HepG2 (cell line): Measurements from ENCODE around the gene ANKS1B. TPM values are rescaled to one million over a fixed set of nuclear protein-coding genes. Genes with fewer than 3 reads are reported as not detected.

Experiments used
- ATAC-seq: fragments of 200-7000 bp; cut with Tn5 transposase; 3 replicates; pipeline ENCODE4 v1.9.1; 2020; ENCODE audit warnings: mild to moderate bottlenecking, moderate library complexity
- BruUV-seq: library from RNA; stranded (reverse); fragments of 400-500 nt; replicated peaks from 2 replicates; lab custom pipeline; 2021; lab: Mats Ljungman, UMichigan
- CTCF ChIA-PET: fragments of 300-600 bp; formaldehyde crosslinking; extraction: SDS; loops from one replicate; lab custom pipeline; 2021; ENCODE audit warnings: low total read pairs, inconsistent platforms, low intra/inter-chr PET ratio; lab: Yijun Ruan, JAX
- POLR2A ChIA-PET: fragments of 350-600 bp; sonication (Branson Sonifier 250); formaldehyde crosslinking; loops from one replicate; lab custom pipeline; 2020; ENCODE audit warnings: antibody characterized with exemption, inconsistent platforms; lab: Yijun Ruan, JAX
- DNase-seq: peaks from one replicate; pipeline ENCODE4 v3.0.0-alpha.2; 2015; ENCODE audit warnings: low spot score
- FAIRE-seq: peaks from 3 replicates; lab custom pipeline; 2011; peaks lifted over from hg19 to GRCh38; lab: Jason Lieb, UNC
- H2AFZ ChIP-seq: one replicate; pipeline ENCODE4 v1.6.1; 2011; ENCODE audit warnings: low read length, inconsistent platforms
- H3K27ac ChIP-seq: fragments of 300-600 bp; 3 replicates; pipeline ENCODE4 v1.8.0; 2011; ENCODE audit warnings: mixed run types, mild to moderate bottlenecking, mixed read lengths, low read length, inconsistent platforms; ENCODE audit not compliant: insufficient read depth; ENCODE audit errors: extremely low read length
- H3K27me3 ChIP-seq, 2 experiments: fragments of 200-600 bp in 1 of 2; 2 replicates in 1 of 2; 3 replicates in 1 of 2; pipeline versions ENCODE4 v1.6.0 to v1.8.0; 2011; ENCODE audit warnings: low read length in 2 of 2, mild to moderate bottlenecking in 2 of 2, moderate library complexity in 2 of 2, inconsistent platforms in 1 of 2; ENCODE audit not compliant: insufficient read depth in 2 of 2, control insufficient read depth in 1 of 2
- H3K36me3 ChIP-seq, 2 experiments: fragments of 200-600 bp in 1 of 2; replicated peaks in 1 of 2; 2 replicates in 1 of 2; 3 replicates in 1 of 2; pipeline versions ENCODE4 v1.5.1 to v1.8.0; 2011; ENCODE audit warnings: low read length in 2 of 2, inconsistent platforms in 1 of 2; ENCODE audit not compliant: insufficient read depth in 2 of 2, control insufficient read depth in 1 of 2
- H3K4me1 ChIP-seq: 2 replicates; pipeline ENCODE4 v1.5.1; 2012; ENCODE audit warnings: low read length, inconsistent platforms; ENCODE audit not compliant: insufficient read depth
- H3K4me2 ChIP-seq: 2 replicates; pipeline ENCODE4 v1.6.0; 2011; ENCODE audit warnings: low read depth, low read length, inconsistent platforms
- H3K4me3 ChIP-seq, 3 experiments: fragments of 200-600 bp in 1 of 3; sonication (generic), shearing (Covaris generic) in 1 of 3; replicated peaks in 1 of 3; 2 replicates each; pipeline ENCODE4 v1.5.1; 2011 to 2016; ENCODE audit warnings: low read length in 3 of 3, inconsistent platforms in 2 of 3, low read depth in 2 of 3, mild to moderate bottlenecking in 2 of 3, control low read depth in 1 of 3, mixed read lengths in 1 of 3; ENCODE audit not compliant: insufficient read depth in 1 of 3
- H3K79me2 ChIP-seq: one replicate; pipeline ENCODE4 v1.6.1; 2011; ENCODE audit warnings: low read length, inconsistent platforms; ENCODE audit not compliant: insufficient read depth
- H3K9ac ChIP-seq: 2 replicates; pipeline ENCODE4 v1.6.0; 2011; ENCODE audit warnings: mild to moderate bottlenecking, low read depth, low read length, inconsistent platforms; ENCODE audit not compliant: insufficient read depth
- H3K9me3 ChIP-seq: 2 replicates; pipeline ENCODE4 v1.5.1; 2012; ENCODE audit warnings: mild to moderate bottlenecking, low read length
- H4K20me1 ChIP-seq: 2 replicates; pipeline ENCODE4 v1.6.0; 2011; ENCODE audit warnings: inconsistent platforms, mild to moderate bottlenecking, low read length, moderate library complexity; ENCODE audit not compliant: insufficient read depth
- NFYB ChIP-seq: sonication (generic); formaldehyde crosslinking; IDR thresholded peaks from 2 replicates; pipeline ENCODE4 v1.4.0; 2020; ENCODE audit warnings: missing genetic modification reagents
- PRPF4 ChIP-seq: fragments of 200-400 bp; formaldehyde crosslinking; IDR thresholded peaks from 2 replicates; pipeline ENCODE4 v1.6.1; 2016; ENCODE audit warnings: low read length, low read depth; ENCODE audit not compliant: poor library complexity, severe bottlenecking
- SRSF4 ChIP-seq: fragments of 200-400 bp; formaldehyde crosslinking; IDR thresholded peaks from one replicate; pipeline ENCODE4 v1.6.1; 2018; ENCODE audit warnings: mild to moderate bottlenecking, low read depth, low read length, moderate library complexity; ENCODE audit not compliant: poor library complexity, severe bottlenecking
- ZFY ChIP-seq: sonication (generic); formaldehyde crosslinking; IDR thresholded peaks from 2 replicates; pipeline ENCODE4 v1.4.0; 2020; ENCODE audit warnings: missing genetic modification reagents
- ZNF224 ChIP-seq: sonication (generic); formaldehyde crosslinking; IDR thresholded peaks from 2 replicates; pipeline ENCODE4 v1.5.0; 2020; ENCODE audit warnings: mild to moderate bottlenecking, missing genetic modification reagents
- ZNF34 ChIP-seq: sonication (generic); formaldehyde crosslinking; IDR thresholded peaks from 2 replicates; pipeline ENCODE4 v1.4.0; 2020; ENCODE audit warnings: mild to moderate bottlenecking, missing genetic modification reagents, borderline replicate concordance
- ZNF547 ChIP-seq: sonication (generic); formaldehyde crosslinking; IDR thresholded peaks from 2 replicates; pipeline ENCODE4 v1.5.1; 2020; ENCODE audit warnings: mild to moderate bottlenecking, missing genetic modification reagents
- ZNF577 ChIP-seq: sonication (generic); formaldehyde crosslinking; IDR thresholded peaks from 2 replicates; pipeline ENCODE4 v1.4.0; 2020; ENCODE audit warnings: mild to moderate bottlenecking, low read depth, missing genetic modification reagents, borderline replicate concordance
- ZNF652 ChIP-seq: IDR thresholded peaks from 2 replicates; pipeline ENCODE4 v1.6.1; 2016; ENCODE audit warnings: low read depth, borderline replicate concordance
- ZNF674 ChIP-seq: sonication (generic); formaldehyde crosslinking; IDR thresholded peaks from 2 replicates; pipeline ENCODE4 v1.5.0; 2020; ENCODE audit warnings: low read depth, mild to moderate bottlenecking, missing genetic modification reagents
- ZZZ3 ChIP-seq: sonication (generic); formaldehyde crosslinking; IDR thresholded peaks from 2 replicates; pipeline ENCODE4 v1.4.0; 2020; ENCODE audit warnings: missing genetic modification reagents, mild to moderate bottlenecking, borderline replicate concordance
- in situ Hi-C: cut with HindIII; loops from 2 replicates; pipeline ENCODE4 v1.10.0; 2017; ENCODE audit warnings: low pct_unique_long_range_greater_than_20kb; ENCODE audit not compliant: extremely low pct_ligation_motif_present
- intact Hi-C: fragments of 100-400 bp; cut with micrococcal nuclease; formaldehyde crosslinking; loops from one replicate; pipeline ENCODE4 v1.10.0; 2022; ENCODE audit not compliant: unreplicated experiment
- polyA plus RNA-seq, 8 experiments: library from polyadenylated mRNA; depleted of rRNA in 3 of 8; stranded (reverse) in 7 of 8; unstranded in 1 of 8; fragments of >200 nt; fragmentation: Illumina TruSeq in 4 of 8; extraction: Trizol in 4 of 8; gene quantifications; 2 replicates each; pipeline versions ENCODE4 v1.2.1 to v1.2.3, GENCODE V29; 2011 to 2016; ENCODE audit warnings: low read depth in 4 of 8, missing spikeins in 1 of 8, mixed read lengths in 1 of 8; ENCODE audit not compliant: insufficient read depth in 1 of 8
- total RNA-seq, 5 experiments: library from RNA; depleted of rRNA; stranded (reverse); fragments of >200 nt; fragmentation: Illumina TruSeq; extraction: Trizol; gene quantifications; 2 replicates each; pipeline ENCODE4 v1.2.3, GENCODE V29; 2016; ENCODE audit warnings: low read depth in 1 of 5
- TF ChIP-seq, protein P1 (sequence below): sonication (generic); formaldehyde crosslinking; IDR thresholded peaks from 2 replicates; pipeline ENCODE4 v1.8.1; 2022; ENCODE audit warnings: low read depth, mild to moderate bottlenecking, missing genetic modification reagents

ANKS1B gene
- total and polyA plus RNA-seq, 2 of the 13 experiments (the other 11 are each of a cell fraction or from before 2014, with no cell fraction given), result 0.15 TPM; not detected in 1

GRCh38 chr12:99822273-99822672 is 162.5 kb downstream of the ANKS1B start:
- TF ChIP-seq ZNF224 (CRISPR knock-in tag) (no peak), PRPF4 (no peak), NFYB (CRISPR knock-in tag) (no peak), ZNF652 (CRISPR knock-in tag) (no peak), ZNF674 (CRISPR knock-in tag) (no peak), SRSF4 (no peak), ZNF34 (CRISPR knock-in tag) (no peak), ZNF577 (no peak), ZFY (CRISPR knock-in tag) (no peak), ZZZ3 (no peak), ZNF547 (CRISPR knock-in tag) (no peak)
- TF ChIP-seq, protein P1, sequence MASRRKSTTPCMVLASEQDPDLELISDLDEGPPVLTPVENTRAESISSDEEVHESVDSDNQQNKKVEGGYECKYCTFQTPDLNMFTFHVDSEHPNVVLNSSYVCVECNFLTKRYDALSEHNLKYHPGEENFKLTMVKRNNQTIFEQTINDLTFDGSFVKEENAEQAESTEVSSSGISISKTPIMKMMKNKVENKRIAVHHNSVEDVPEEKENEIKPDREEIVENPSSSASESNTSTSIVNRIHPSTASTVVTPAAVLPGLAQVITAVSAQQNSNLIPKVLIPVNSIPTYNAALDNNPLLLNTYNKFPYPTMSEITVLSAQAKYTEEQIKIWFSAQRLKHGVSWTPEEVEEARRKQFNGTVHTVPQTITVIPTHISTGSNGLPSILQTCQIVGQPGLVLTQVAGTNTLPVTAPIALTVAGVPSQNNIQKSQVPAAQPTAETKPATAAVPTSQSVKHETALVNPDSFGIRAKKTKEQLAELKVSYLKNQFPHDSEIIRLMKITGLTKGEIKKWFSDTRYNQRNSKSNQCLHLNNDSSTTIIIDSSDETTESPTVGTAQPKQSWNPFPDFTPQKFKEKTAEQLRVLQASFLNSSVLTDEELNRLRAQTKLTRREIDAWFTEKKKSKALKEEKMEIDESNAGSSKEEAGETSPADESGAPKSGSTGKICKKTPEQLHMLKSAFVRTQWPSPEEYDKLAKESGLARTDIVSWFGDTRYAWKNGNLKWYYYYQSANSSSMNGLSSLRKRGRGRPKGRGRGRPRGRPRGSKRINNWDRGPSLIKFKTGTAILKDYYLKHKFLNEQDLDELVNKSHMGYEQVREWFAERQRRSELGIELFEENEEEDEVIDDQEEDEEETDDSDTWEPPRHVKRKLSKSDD (CRISPR knock-in tag), result no peak
- Histone ChIP-seq H4K20me1 (no peaks in the 10 kb centered on the region), H3K4me2 (no peak overlapping the region), H3K4me1 (no peaks in the 10 kb centered on the region), H3K36me3 (no peaks in the 10 kb centered on the region), H2AFZ (no peak overlapping the region), H3K27ac (no peak overlapping the region), H3K79me2 (no peaks in the 10 kb centered on the region), H3K27me3 (no peaks in the 10 kb centered on the region), H3K9me3 (no peaks in the 10 kb centered on the region), H3K4me3 (no peak overlapping the region), H3K9ac (no peak overlapping the region)
- ATAC-seq (no peak), DNase-seq (no peak), FAIRE-seq (no peak)
- ChIA-PET POLR2A (no interaction called here), CTCF (no interaction called here)
- no TSS peak for BruUV-seq
- in situ Hi-C loops (no loop called here), intact Hi-C loops (no loop called here)
